ENCODE results near the gene PRADC1.
"Not testable (repeated sequence)": the region's sequence is repeated elsewhere in the genome, so short reads cannot be mapped to it uniquely, and the experiment has no call there.

Gene PRADC1

GRCh38 chr2:73202156-73203054 lies 30.6 kb downstream of the PRADC1 start, which contains the start of gene NOTO:
TSS of gene NOTO (plus strand) at chr2:73202574. CDS start at chr2:73202667, 93 bp downstream.
- no peak for DNase-seq (ENCODE audit: low spot score)

DNA sequence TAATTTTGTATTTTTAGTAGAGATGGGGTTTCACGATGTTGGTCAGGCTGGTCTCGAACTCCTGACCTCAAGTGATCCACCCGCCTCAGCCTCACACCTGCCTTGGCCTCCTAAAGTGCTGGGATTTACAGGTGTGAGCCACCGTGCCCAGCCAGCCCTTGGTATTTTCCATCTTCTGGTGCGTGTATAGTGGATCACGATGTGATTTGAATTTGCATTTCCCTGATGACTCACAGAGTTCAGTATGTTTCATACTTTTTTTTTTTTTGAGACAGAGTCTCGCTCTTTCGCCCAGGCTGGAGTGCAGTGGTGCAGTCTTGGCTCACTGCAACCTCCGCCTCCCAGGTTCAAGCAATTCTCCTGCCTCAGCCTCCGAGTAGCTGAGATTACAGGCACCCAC lies 32.8 kb downstream of the PRADC1 start:
- DNase-seq (ENCODE audit: low spot score): not testable (repeated sequence)

DNA sequence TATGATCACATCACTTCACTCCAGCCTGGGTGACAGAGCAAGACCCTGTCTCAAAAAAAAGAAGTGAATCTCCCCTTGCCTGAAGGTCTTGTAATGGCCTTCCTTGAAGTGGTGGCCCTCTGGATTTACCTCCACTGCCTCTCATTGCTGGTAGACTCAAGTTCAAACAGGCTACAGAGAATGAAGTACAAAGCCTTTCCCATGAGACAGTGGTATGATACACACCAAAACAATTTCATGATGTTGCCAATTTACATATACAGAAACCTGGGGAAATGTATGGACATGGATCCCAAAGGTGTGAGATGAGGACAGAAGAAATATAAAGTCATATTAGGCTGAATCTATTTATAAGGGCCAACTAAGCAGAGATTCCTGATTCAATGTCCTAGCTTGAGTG lies 35.5 kb downstream of the PRADC1 start:
- no peak for DNase-seq (ENCODE audit: low spot score)

- no peak for DNase-seq (ENCODE audit: low spot score)
These were observed 45.5 kb downstream of the PRADC1 start for GRCh38 chr2:73187549-73187948.

- DNase-seq (ENCODE audit: low spot score): no peak
These were observed 47.1 kb downstream of the PRADC1 start for GRCh38 chr2:73185965-73186364.
